ENCODE data around the gene BCORL1. TPM values are rescaled to one million over a fixed set of nuclear protein-coding genes. Genes with fewer than 3 reads are reported as not detected.
A peak's percentile ranks its signal among the peaks of the same experiment; 100 is the strongest.

BCORL1 gene
- total RNA-seq, 6 donors from 2014 or later = 3.2 to 21.4 (median 11.2) TPM

GRCh38 chrX:130086447-130087206, 104.2 kb downstream of the BCORL1 start:
- peaks cover 27 to 62% (median 43%) of the 10 kb centered on the region in 4 donors for H3K4me1 ChIP-seq
- H3K27me3 ChIP-seq = no peaks in the 10 kb centered on the region
- WGBS, 2 donors = 63 to 70% methylated on average over 5 to 13 of the region's 13 CpGs
- H3K27ac ChIP-seq = peak overlapping the region; percentile 63 to 81 (median 72)
- peak; percentile 29 to 41 for ATAC-seq (ENCODE audit: low FRiP score in 2 of 2)
- no peak for TF ChIP-seq EP300 (IDR thresholded peaks at IDR 0.05)
- TF ChIP-seq POLR2A (IDR thresholded peaks at IDR 0.05) = peak in 1 of 4 donors; percentile 17
- no peak for TF ChIP-seq CTCF (IDR thresholded peaks at IDR 0.05)
- TF ChIP-seq POLR2AphosphoS5 (IDR thresholded peaks at IDR 0.05) = peak in 1 of 2 donors; percentile 20
- no peaks in the 10 kb centered on the region for H3K9me3 ChIP-seq
- H3K36me3 ChIP-seq = no peaks in the 10 kb centered on the region
- DNase-seq = peak in 1 of 2 donors; percentile 63
- peak overlapping the region in 2 of 4 donors; percentile 4 to 20 for H3K4me3 ChIP-seq

GRCh38 chrX:130090364-130090763, 107.9 kb downstream of the BCORL1 start:
- WGBS, 2 donors = 81 to 89% methylated on average over 2 to 3 of the region's 3 CpGs
- peaks cover 15 to 39% (median 28%) of the 10 kb centered on the region in 4 donors for H3K4me1 ChIP-seq
- peak overlapping the region in 1 of 4 donors; percentile 81 for H3K27ac ChIP-seq

GRCh38 chrX:130091980-130092522, 109.6 kb downstream of the BCORL1 start:
- ATAC-seq (ENCODE audit: low FRiP score in 2 of 2) = peak; percentile 77 to 81
- no peak for TF ChIP-seq EP300 (IDR thresholded peaks at IDR 0.05)
- TF ChIP-seq POLR2A (IDR thresholded peaks at IDR 0.05) = no peak
- TF ChIP-seq POLR2AphosphoS5 (IDR thresholded peaks at IDR 0.05) = peak in 1 of 2 donors; percentile 59
- Histone ChIP-seq H3K4me3 (peak overlapping the region in 2 of 4 donors; percentile 6 to 21), H3K9me3 (no peaks in the 10 kb centered on the region), H3K27me3 (no peaks in the 10 kb centered on the region), H3K27ac (peak overlapping the region; percentile 62 to 81 (median 69)), H3K4me1 (peaks cover 0 to 23% (median 14%) of the 10 kb centered on the region in 4 donors), H3K36me3 (no peaks in the 10 kb centered on the region)
- 0 to 44% methylated on average over 1 to 10 of the region's 10 CpGs for WGBS, 2 donors
- peak; percentile 71 to 74 for DNase-seq

More at GRCh38 chrX:130090364-130090763, 107.9 kb downstream of the BCORL1 start:
- no peaks in the 10 kb centered on the region for H3K36me3 ChIP-seq
- H3K4me3 ChIP-seq = no peak overlapping the region
- DNase-seq (no peak), ATAC-seq (ENCODE audit: low FRiP score in 2 of 2) (no peak)
- no peak for TF ChIP-seq CTCF (IDR thresholded peaks at IDR 0.05)
- no peak for TF ChIP-seq POLR2AphosphoS5 (IDR thresholded peaks at IDR 0.05)
- no peak for TF ChIP-seq EP300 (IDR thresholded peaks at IDR 0.05)
- no peak for TF ChIP-seq POLR2A (IDR thresholded peaks at IDR 0.05)
- no peaks in the 10 kb centered on the region for H3K9me3 ChIP-seq
- H3K27me3 ChIP-seq = no peaks in the 10 kb centered on the region

GRCh38 chrX:130093271-130093670, 110.8 kb downstream of the BCORL1 start:
- Histone ChIP-seq H3K27ac (no peak overlapping the region), H3K4me3 (no peak overlapping the region), H3K9me3 (no peaks in the 10 kb centered on the region), H3K27me3 (no peaks in the 10 kb centered on the region), H3K36me3 (no peaks in the 10 kb centered on the region), H3K4me1 (peaks cover under 1 to 27% (median 15%) of the 10 kb centered on the region in 4 donors)
- no peak for TF ChIP-seq POLR2A (IDR thresholded peaks at IDR 0.05)
- TF ChIP-seq CTCF (IDR thresholded peaks at IDR 0.05) = no peak
- TF ChIP-seq EP300 (IDR thresholded peaks at IDR 0.05) = no peak
- no peak for TF ChIP-seq POLR2AphosphoS5 (IDR thresholded peaks at IDR 0.05)
- DNase-seq (no peak), ATAC-seq (ENCODE audit: low FRiP score in 2 of 2) (no peak)
- WGBS, 2 donors = 80 to 91% methylated on average over 1 to 2 of the region's 2 CpGs

GRCh38 chrX:130094696-130095095, 112.3 kb downstream of the BCORL1 start:
- DNase-seq (no peak), ATAC-seq (ENCODE audit: low FRiP score in 2 of 2) (no peak)
- H3K4me3 ChIP-seq = no peak overlapping the region
- peaks cover 14 to 39% (median 25%) of the 10 kb centered on the region in 4 donors for H3K4me1 ChIP-seq
- no peak for TF ChIP-seq POLR2AphosphoS5 (IDR thresholded peaks at IDR 0.05)
- TF ChIP-seq CTCF (IDR thresholded peaks at IDR 0.05) = no peak
- no peak for TF ChIP-seq POLR2A (IDR thresholded peaks at IDR 0.05)
- no peak for TF ChIP-seq EP300 (IDR thresholded peaks at IDR 0.05)
- H3K27me3 ChIP-seq = no peaks in the 10 kb centered on the region
- H3K9me3 ChIP-seq = no peaks in the 10 kb centered on the region
- H3K27ac ChIP-seq = peak overlapping the region in 1 of 4 donors; percentile 35
- WGBS, 2 donors = 66 to 100% methylated on average over 1 to 8 of the region's 8 CpGs
- H3K36me3 ChIP-seq = no peaks in the 10 kb centered on the region

Measured in upper lobe of left lung (tissue), 6 donors.